IMR-90 (cell line): Measurements from ENCODE around the gene USPL1. TPM values are rescaled to one million over a fixed set of nuclear protein-coding genes. Genes with fewer than 3 reads are reported as not detected.
A peak's percentile ranks its signal among the peaks of the same experiment; 100 is the strongest.

Source experiments
- ATAC-seq: fragments of 200-7000 bp; cut with Tn5 transposase; 2 replicates; pipeline ENCODE4 v1.9.1; 2020; ENCODE audit warnings: low read depth, mild to moderate bottlenecking, moderate library complexity
- BruUV-seq: library from RNA; stranded (reverse); fragments of 400-500 nt; replicated peaks from 2 replicates; lab custom pipeline; 2021; lab: Mats Ljungman, UMichigan
- CTCF ChIA-PET: fragments of 300-600 bp; formaldehyde crosslinking; extraction: SDS; loops from one replicate; lab custom pipeline; 2021; ENCODE audit warnings: antibody characterized with exemption; lab: Yijun Ruan, JAX
- POLR2A ChIA-PET: fragments of 300-600 bp; sonication (Branson Sonifier 250); formaldehyde crosslinking; loops from one replicate; lab custom pipeline; 2022; ENCODE audit warnings: antibody characterized with exemption; ENCODE audit not compliant: unreplicated experiment; lab: Charles Lee
- DNase-seq: peaks from one replicate; pipeline ENCODE4 v3.0.0; 2013
- H2AFZ ChIP-seq: replicated peaks from 2 replicates; pipeline ENCODE3; 2013; ENCODE audit warnings: low read length, mild to moderate bottlenecking; ENCODE audit not compliant: poor library complexity
- H2AK5ac ChIP-seq: 2 replicates; pipeline ENCODE4 v1.6.1; 2013; ENCODE audit warnings: low read depth, low read length, inconsistent platforms
- H2AK9ac ChIP-seq: replicated peaks from 2 replicates; pipeline ENCODE3; 2013; ENCODE audit warnings: mild to moderate bottlenecking, low read depth, low read length, moderate library complexity; ENCODE audit not compliant: poor library complexity
- H2BK120ac ChIP-seq: 2 replicates; pipeline ENCODE4 v1.6.1; 2013; ENCODE audit warnings: low read depth, low read length, inconsistent platforms
- H2BK15ac ChIP-seq: 3 replicates; pipeline ENCODE4 v1.6.1; 2013; ENCODE audit warnings: low read depth, low read length, inconsistent platforms
- H2BK20ac ChIP-seq: 2 replicates; pipeline ENCODE4 v1.6.1; 2013; ENCODE audit warnings: low read depth, mild to moderate bottlenecking, inconsistent platforms, low read length, moderate library complexity
- H2BK5ac ChIP-seq: 2 replicates; pipeline ENCODE4 v1.6.1; 2013; ENCODE audit warnings: mild to moderate bottlenecking, low read depth, low read length, inconsistent platforms; ENCODE audit not compliant: poor library complexity, severe bottlenecking
- H3K14ac ChIP-seq: replicated peaks from 2 replicates; pipeline ENCODE4 v1.6.1; 2013; ENCODE audit warnings: low read depth, low read length, inconsistent platforms
- H3K18ac ChIP-seq: 2 replicates; pipeline ENCODE4 v1.6.1; 2013; ENCODE audit warnings: low read depth, low read length, control low read depth
- H3K23ac ChIP-seq: 2 replicates; pipeline ENCODE4 v1.6.1; 2013; ENCODE audit warnings: low read depth, low read length, inconsistent platforms
- H3K27ac ChIP-seq: 2 replicates; pipeline ENCODE4 v1.5.1; 2013; ENCODE audit warnings: mild to moderate bottlenecking, control low read depth, low read length; ENCODE audit not compliant: insufficient read depth
- H3K27me3 ChIP-seq: 2 replicates; pipeline ENCODE4 v1.6.1; 2013; ENCODE audit warnings: low read length; ENCODE audit not compliant: control insufficient read depth, insufficient read depth
- H3K36me3 ChIP-seq: 2 replicates; pipeline ENCODE4 v1.6.1; 2013; ENCODE audit warnings: low read length, mixed read lengths; ENCODE audit not compliant: control insufficient read depth, insufficient read depth
- H3K4ac ChIP-seq: 2 replicates; pipeline ENCODE4 v1.6.1; 2013; ENCODE audit warnings: low read depth, low read length, inconsistent platforms
- H3K4me1 ChIP-seq: 2 replicates; pipeline ENCODE4 v1.6.1; 2013; ENCODE audit warnings: low read length, mixed read lengths; ENCODE audit not compliant: control insufficient read depth, insufficient read depth
- H3K4me2 ChIP-seq: 2 replicates; pipeline ENCODE4 v1.6.1; 2013; ENCODE audit warnings: low read depth, mild to moderate bottlenecking, control low read depth, low read length, moderate library complexity
- H3K4me3 ChIP-seq: 2 replicates; pipeline ENCODE4 v1.5.1; 2013; ENCODE audit warnings: low read depth, mild to moderate bottlenecking, control low read depth, low read length, moderate library complexity; ENCODE audit not compliant: insufficient read depth
- H3K56ac ChIP-seq: 2 replicates; pipeline ENCODE4 v1.6.1; 2013; ENCODE audit warnings: low read length, inconsistent platforms; ENCODE audit not compliant: insufficient read depth; ENCODE audit errors: extremely low read depth
- H3K79me1 ChIP-seq, 2 experiments: 2 replicates each; pipeline ENCODE4 v1.6.1; 2013; ENCODE audit warnings: low read length in 2 of 2, inconsistent platforms in 1 of 2, low read depth in 1 of 2
- H3K9ac ChIP-seq: 2 replicates; pipeline ENCODE4 v1.6.1; 2013; ENCODE audit warnings: low read depth, low read length, control low read depth
- H3K9me1 ChIP-seq: 2 replicates; pipeline ENCODE4 v1.6.1; 2013; ENCODE audit warnings: low read length, inconsistent platforms; ENCODE audit not compliant: insufficient read depth
- H3K9me3 ChIP-seq: 2 replicates; pipeline ENCODE4 v1.6.1; 2013; ENCODE audit warnings: low read length; ENCODE audit not compliant: control insufficient read depth, insufficient read depth
- H4K20me1 ChIP-seq: 2 replicates; pipeline ENCODE4 v1.6.1; 2013; ENCODE audit warnings: low read length, inconsistent platforms; ENCODE audit not compliant: insufficient read depth
- H4K5ac ChIP-seq: 2 replicates; pipeline ENCODE4 v1.6.1; 2013; ENCODE audit warnings: mild to moderate bottlenecking, low read depth, low read length, control low read depth
- H4K8ac ChIP-seq, 2 experiments: 2 replicates each; pipeline ENCODE4 v1.6.1; 2013; ENCODE audit warnings: low read depth in 2 of 2, low read length in 2 of 2, control low read depth in 1 of 2, inconsistent platforms in 1 of 2
- H4K91ac ChIP-seq: 2 replicates; pipeline ENCODE4 v1.6.1; 2013; ENCODE audit warnings: low read depth, low read length, inconsistent platforms; ENCODE audit not compliant: insufficient read depth
- CEBPB ChIP-seq: IDR thresholded peaks from 2 replicates; pipeline ENCODE4 v1.6.1; 2012; ENCODE audit warnings: low read depth, low read length, improper control_type of control experiment
- CHD1 ChIP-seq: IDR thresholded peaks from 2 replicates; pipeline ENCODE4 v1.6.1; 2012; ENCODE audit warnings: low read depth, low read length, improper control_type of control experiment
- CTCF ChIP-seq: conservative IDR thresholded peaks from 2 replicates; pipeline ENCODE4 v1.5.1; 2012; ENCODE audit warnings: mild to moderate bottlenecking, low read depth, low read length, improper control_type of control experiment
- ELK1 ChIP-seq: fragments of 150-350 bp; IDR thresholded peaks from 2 replicates; pipeline ENCODE4 v1.6.1; 2016; ENCODE audit warnings: low read depth, mild to moderate bottlenecking, low read length, moderate library complexity, borderline replicate concordance
- MAFK ChIP-seq: IDR thresholded peaks from 2 replicates; pipeline ENCODE4 v1.6.1; 2012; ENCODE audit warnings: low read depth, low read length, improper control_type of control experiment
- MAZ ChIP-seq: IDR thresholded peaks from 2 replicates; pipeline ENCODE4 v1.6.1; 2012; ENCODE audit warnings: low read depth, mild to moderate bottlenecking, low read length, improper control_type of control experiment, moderate library complexity, borderline replicate concordance
- NFE2L2 ChIP-seq: fragments of 150-350 bp; IDR thresholded peaks from 2 replicates; pipeline ENCODE4 v1.6.1; 2016; ENCODE audit warnings: low read depth, mild to moderate bottlenecking, low read length
- POLR2A ChIP-seq: IDR thresholded peaks from 2 replicates; pipeline ENCODE4 v1.6.1; 2012; ENCODE audit warnings: mild to moderate bottlenecking, low read depth, low read length
- RAD21 ChIP-seq: IDR thresholded peaks from 2 replicates; pipeline ENCODE4 v1.6.1; 2012; ENCODE audit warnings: low read length, improper control_type of control experiment
- RFX5 ChIP-seq: IDR thresholded peaks from 2 replicates; pipeline ENCODE4 v1.8.0; 2012; ENCODE audit warnings: low read depth, mild to moderate bottlenecking, low read length, moderate library complexity
- SMC3 ChIP-seq: fragments of 150-350 bp; IDR thresholded peaks from 2 replicates; pipeline ENCODE4 v1.6.1; 2016; ENCODE audit warnings: low read depth, mild to moderate bottlenecking, antibody characterized with exemption, low read length, moderate library complexity
- USF2 ChIP-seq: fragments of 150-350 bp; IDR thresholded peaks from 2 replicates; pipeline ENCODE4 v1.6.1; 2017; ENCODE audit warnings: mild to moderate bottlenecking, antibody characterized with exemption, low read length, low read depth
- WGBS, 2 experiments: methylation state at CpG; one replicate each; pipeline versions ENCODE4 v1.1.5 to v1.1.7; 2013; ENCODE audit warnings: missing lambda C conversion rate in 2 of 2; ENCODE audit not compliant: insufficient read length in 1 of 2; ENCODE audit errors: extremely low coverage in 2 of 2; 5-methylcytosine and 5-hydroxymethylcytosine counted together
- dilution Hi-C: fragments of 300-500 bp; cut with HindIII; formaldehyde crosslinking; loops from one replicate; pipeline ENCODE4 v1.14.3; 2018; ENCODE audit warnings: low sequenced_read_pairs; ENCODE audit not compliant: unreplicated experiment
- in situ Hi-C: fragments of 300-500 bp; cut with MboI; formaldehyde crosslinking; loops from 3 replicates; pipeline ENCODE4 v1.14.3; 2019; ENCODE audit warnings: low sequenced_read_pairs, inconsistent platforms, mixed read lengths
- intact Hi-C: fragments of 100-400 bp; cut with micrococcal nuclease; formaldehyde crosslinking; loops from 2 replicates; pipeline ENCODE4 v1.10.0; 2022
- polyA plus RNA-seq, 3 experiments: library from polyadenylated mRNA; depleted of rRNA; stranded (reverse); fragments of >200 nt; gene quantifications; 2 replicates each; pipeline ENCODE4 v1.2.3, GENCODE V29; 2012; ENCODE audit warnings: low replicate concordance in 1 of 3
- total RNA-seq: library from RNA; depleted of rRNA; stranded (reverse); fragments of >200 nt; gene quantifications from 2 replicates; pipeline ENCODE4 v1.2.3, GENCODE V29; 2012

USPL1 gene
- total and polyA plus RNA-seq, 2 of the 4 experiments (the other 2 are of a cell fraction) = 12.1 to 15.4 TPM

- no peak overlapping the region for H3K23ac ChIP-seq
- H3K36me3 ChIP-seq = no peaks in the 10 kb centered on the region
- no peak overlapping the region for H2AFZ ChIP-seq
- dilution Hi-C loops = no loop called here
- no peak overlapping the region for H2BK20ac ChIP-seq
- no peak overlapping the region for H2AK9ac ChIP-seq
- no peak overlapping the region for H2BK5ac ChIP-seq
- intact Hi-C loops = no loop called here
- peaks cover 6% of the 10 kb centered on the region; the same call in 1 of the 2 replicates for H3K9me1 ChIP-seq
- no peaks in the 10 kb centered on the region; the same call in 1 of the 2 replicates for H3K9me3 ChIP-seq
- ChIA-PET CTCF (no interaction called here), POLR2A (no interaction called here)
- H3K27ac ChIP-seq = no peak overlapping the region
- no peak overlapping the region for H3K4ac ChIP-seq
- no peaks in the 10 kb centered on the region for H3K27me3 ChIP-seq
- no peak overlapping the region for H3K4me2 ChIP-seq
- H4K5ac ChIP-seq = no peak overlapping the region
- H2BK120ac ChIP-seq = no peak overlapping the region
- 0 out of 3 replicates have a peak overlapping the region, but pooled peaks have one; percentile 56 for H2BK15ac ChIP-seq
- H3K9ac ChIP-seq = no peak overlapping the region
- in situ Hi-C loops = no loop called here
- H4K20me1 ChIP-seq = no peaks in the 10 kb centered on the region
- BruUV-seq = no TSS peak
- TF ChIP-seq SMC3 (no peak), ELK1 (no peak), RAD21 (no peak), MAZ (no peak), CHD1 (no peak), CEBPB (no peak), RFX5 (no peak), CTCF (no peak), USF2 (no peak), MAFK (no peak), NFE2L2 (no peak), POLR2A (no peak)
- H3K56ac ChIP-seq = no peak overlapping the region
- H4K8ac ChIP-seq = no peak overlapping the region
- H2AK5ac ChIP-seq = no peak overlapping the region
- no peak for DNase-seq
- no peaks in the 10 kb centered on the region for H3K79me1 ChIP-seq
- H4K91ac ChIP-seq = no peak overlapping the region
- ATAC-seq = no peak
- H3K4me1 ChIP-seq = peaks cover 20% of the 10 kb centered on the region
- no peak overlapping the region for H3K18ac ChIP-seq
- no CpG with 5 or more reads among the region's 2 CpGs for WGBS, 2 experiments
- H3K14ac ChIP-seq = no peak overlapping the region
- H3K4me3 ChIP-seq = no peak overlapping the region
These were observed 68.3 kb downstream of the USPL1 start for GRCh38 chr13:30685987-30686386.
